ENCODE results near the gene CPXM2.

Gene CPXM2

DNA sequence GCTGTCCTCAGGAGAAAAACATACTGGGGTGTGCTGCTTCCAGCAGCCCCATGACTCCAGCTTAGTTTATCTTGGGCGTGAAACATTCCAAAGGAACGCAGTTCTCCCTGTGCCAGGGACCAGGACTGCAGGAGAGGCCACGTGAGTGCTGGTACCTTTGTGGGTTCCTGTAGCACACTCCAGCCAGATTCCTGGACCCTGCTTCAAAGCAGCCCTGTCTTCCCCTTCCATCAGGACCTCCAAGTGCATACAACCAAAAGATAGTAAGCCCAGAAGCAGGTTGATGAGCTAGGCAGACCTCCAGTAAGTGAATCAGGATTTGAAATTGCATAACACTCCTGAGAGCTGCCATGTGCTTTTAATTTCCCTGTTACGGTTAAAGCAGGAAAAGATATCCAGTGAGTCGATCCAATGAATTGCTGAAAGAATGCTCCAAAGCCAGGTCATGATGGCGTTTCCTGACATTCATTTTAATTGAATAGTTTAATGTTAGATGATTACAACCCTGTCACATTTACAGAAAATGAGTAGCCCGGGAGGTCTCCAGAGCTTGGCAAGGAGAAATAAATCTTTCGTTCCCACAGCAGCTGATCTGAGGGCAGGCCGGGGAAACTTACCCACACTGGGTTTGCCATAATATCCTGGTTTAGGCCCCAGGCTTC is 38.9 kb upstream of the CPXM2 start:
- ChIA-PET CTCF (no interaction called here), POLR2A (no interaction called here)
- no peak for DNase-seq (ENCODE audit: extremely low spot score)
- TF ChIP-seq LEF1 (IDR thresholded peaks at IDR 0.05; ENCODE audit: borderline replicate concordance): no peak
- TF ChIP-seq FOXA1 (IDR thresholded peaks at IDR 0.05): no peak
- TF ChIP-seq NFRKB (IDR thresholded peaks at IDR 0.05): no peak

- CTCF ChIA-PET: no interaction called here
- TF ChIP-seq ARNT (IDR thresholded peaks at IDR 0.05): no peak
- TF ChIP-seq FOXM1 (IDR thresholded peaks at IDR 0.05; ENCODE audit: borderline replicate concordance): no peak
- TF ChIP-seq ZNF384 (IDR thresholded peaks at IDR 0.05): no peak
- POLR2A ChIA-PET: no interaction called here
- DNase-seq (ENCODE audit: extremely low spot score): no peak
Measured at GRCh38 chr10:123929791-123930190, 38.2 kb upstream of the CPXM2 start.

GRCh38 chr10:123928427-123928826 is 36.8 kb upstream of the CPXM2 start:
- no peak for TF ChIP-seq TARDBP (IDR thresholded peaks at IDR 0.05)
- TF ChIP-seq ARNT (IDR thresholded peaks at IDR 0.05): no peak
- TF ChIP-seq, protein P1, sequence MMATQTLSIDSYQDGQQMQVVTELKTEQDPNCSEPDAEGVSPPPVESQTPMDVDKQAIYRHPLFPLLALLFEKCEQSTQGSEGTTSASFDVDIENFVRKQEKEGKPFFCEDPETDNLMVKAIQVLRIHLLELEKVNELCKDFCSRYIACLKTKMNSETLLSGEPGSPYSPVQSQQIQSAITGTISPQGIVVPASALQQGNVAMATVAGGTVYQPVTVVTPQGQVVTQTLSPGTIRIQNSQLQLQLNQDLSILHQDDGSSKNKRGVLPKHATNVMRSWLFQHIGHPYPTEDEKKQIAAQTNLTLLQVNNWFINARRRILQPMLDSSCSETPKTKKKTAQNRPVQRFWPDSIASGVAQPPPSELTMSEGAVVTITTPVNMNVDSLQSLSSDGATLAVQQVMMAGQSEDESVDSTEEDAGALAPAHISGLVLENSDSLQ (IDR thresholded peaks at IDR 0.05): no peak
- no peak for TF ChIP-seq L3MBTL2 (conservative IDR thresholded peaks at IDR 0.05)
- no peak for TF ChIP-seq BHLHE40 (IDR thresholded peaks at IDR 0.05; ENCODE audit: borderline replicate concordance)
- no peak for TF ChIP-seq FOXM1 (IDR thresholded peaks at IDR 0.05; ENCODE audit: borderline replicate concordance)
- no peak for DNase-seq (ENCODE audit: extremely low spot score)
- ChIA-PET POLR2A (no interaction called here), CTCF (no interaction called here)

GRCh38 chr10:123926401-123927264 is 35.0 kb upstream of the CPXM2 start:
- no peak for DNase-seq (ENCODE audit: extremely low spot score)
- ChIA-PET POLR2A (no interaction called here), CTCF (no interaction called here)
- TF ChIP-seq L3MBTL2 (conservative IDR thresholded peaks at IDR 0.05) (no peak), LEF1 (IDR thresholded peaks at IDR 0.05; ENCODE audit: borderline replicate concordance) (no peak), SP1 (IDR thresholded peaks at IDR 0.05) (no peak), ELF4 (IDR thresholded peaks at IDR 0.05) (no peak), FOXM1 (IDR thresholded peaks at IDR 0.05; ENCODE audit: borderline replicate concordance) (no peak), NFRKB (IDR thresholded peaks at IDR 0.05) (no peak), FOXA1 (IDR thresholded peaks at IDR 0.05) (no peak), HDGF (IDR thresholded peaks at IDR 0.05; ENCODE audit: borderline replicate concordance) (no peak), SUZ12 (IDR thresholded peaks at IDR 0.05) (no peak), ARNT (IDR thresholded peaks at IDR 0.05) (no peak), FOXK2 (IDR thresholded peaks at IDR 0.05) (no peak), BHLHE40 (IDR thresholded peaks at IDR 0.05; ENCODE audit: borderline replicate concordance) (no peak), ZNF384 (IDR thresholded peaks at IDR 0.05) (no peak), CTBP1 (IDR thresholded peaks at IDR 0.05; ENCODE audit: borderline replicate concordance) (no peak), TARDBP (IDR thresholded peaks at IDR 0.05) (no peak)
- TF ChIP-seq, protein P1 (IDR thresholded peaks at IDR 0.05): no peak

- CTCF ChIA-PET: no interaction called here
- DNase-seq (ENCODE audit: extremely low spot score): no peak
- POLR2A ChIA-PET: no interaction called here
- no peak for TF ChIP-seq FOXK2 (IDR thresholded peaks at IDR 0.05)
Measured at GRCh38 chr10:123922126-123922525, 30.5 kb upstream of the CPXM2 start.

- TF ChIP-seq NFRKB (IDR thresholded peaks at IDR 0.05): no peak
- TF ChIP-seq FOXA1 (IDR thresholded peaks at IDR 0.05): no peak
- no peak for TF ChIP-seq TARDBP (IDR thresholded peaks at IDR 0.05)
- TF ChIP-seq SP1 (IDR thresholded peaks at IDR 0.05): no peak
- TF ChIP-seq LEF1 (IDR thresholded peaks at IDR 0.05; ENCODE audit: borderline replicate concordance): no peak
- TF ChIP-seq L3MBTL2 (conservative IDR thresholded peaks at IDR 0.05): no peak
- TF ChIP-seq CTBP1 (IDR thresholded peaks at IDR 0.05; ENCODE audit: borderline replicate concordance): no peak
- no peak for TF ChIP-seq SUZ12 (IDR thresholded peaks at IDR 0.05)
- TF ChIP-seq ARNT (IDR thresholded peaks at IDR 0.05): no peak
- no peak for TF ChIP-seq ELF4 (IDR thresholded peaks at IDR 0.05)
- no peak for TF ChIP-seq ZNF384 (IDR thresholded peaks at IDR 0.05)
- TF ChIP-seq, protein P1 (IDR thresholded peaks at IDR 0.05): no peak
- TF ChIP-seq FOXM1 (IDR thresholded peaks at IDR 0.05; ENCODE audit: borderline replicate concordance): no peak
- no peak for TF ChIP-seq HDGF (IDR thresholded peaks at IDR 0.05; ENCODE audit: borderline replicate concordance)
- no peak for TF ChIP-seq FOXK2 (IDR thresholded peaks at IDR 0.05)
- TF ChIP-seq BHLHE40 (IDR thresholded peaks at IDR 0.05; ENCODE audit: borderline replicate concordance): no peak
- DNase-seq (ENCODE audit: extremely low spot score): no peak
- CTCF ChIA-PET: no interaction called here
- POLR2A ChIA-PET: no interaction called here
Measured at GRCh38 chr10:123916775-123917174, 25.2 kb upstream of the CPXM2 start.
